ENCODE data around the gene CTPS1.

Gene CTPS1

GRCh38 chr1:40979241-40980067, at the start of gene CTPS1:
CTPS1 (plus strand) TSS chr1:40979696; CDS start chr1:40983291, 3,595 bp downstream.
- DNase-seq (ENCODE audit: low spot score), result peak; percentile 99

- DNase-seq (ENCODE audit: low spot score), result no peak
These were observed 49.1 kb upstream of the CTPS1 start for GRCh38 chr1:40930174-40930964.

- no peak for DNase-seq (ENCODE audit: low spot score)
These were observed 47.9 kb upstream of the CTPS1 start for GRCh38 chr1:40931601-40932000.

GRCh38 chr1:40932006-40932405, 47.5 kb upstream of the CTPS1 start:
- DNase-seq (ENCODE audit: low spot score), result no peak

GRCh38 chr1:40936931-40937339, 42.6 kb upstream of the CTPS1 start:
- no peak for DNase-seq (ENCODE audit: low spot score)

GRCh38 chr1:40938393-40938792, 41.1 kb upstream of the CTPS1 start:
- DNase-seq (ENCODE audit: low spot score), result no peak

GRCh38 chr1:40939320-40940059, 40.0 kb upstream of the CTPS1 start:
- no peak for DNase-seq (ENCODE audit: low spot score)

- DNase-seq (ENCODE audit: low spot score), result no peak
These were observed 35.2 kb upstream of the CTPS1 start for GRCh38 chr1:40944326-40944725.

- DNase-seq (ENCODE audit: low spot score), result no peak
These were observed 34.6 kb upstream of the CTPS1 start for GRCh38 chr1:40944841-40945430.

- no peak for DNase-seq (ENCODE audit: low spot score)
These were observed 34.0 kb upstream of the CTPS1 start for GRCh38 chr1:40945491-40945973.

GRCh38 chr1:40948741-40949443, 30.6 kb upstream of the CTPS1 start:
- peak; percentile 64 for DNase-seq (ENCODE audit: low spot score)

- DNase-seq (ENCODE audit: low spot score), result no peak
These were observed 29.9 kb upstream of the CTPS1 start for GRCh38 chr1:40949563-40949962.

- peak; percentile 88 for DNase-seq (ENCODE audit: low spot score)
These were observed 27.4 kb upstream of the CTPS1 start for GRCh38 chr1:40951943-40952743.

GRCh38 chr1:40952744-40953315, 26.7 kb upstream of the CTPS1 start:
- no peak for DNase-seq (ENCODE audit: low spot score)

- no peak for DNase-seq (ENCODE audit: low spot score)
These were observed 24.9 kb upstream of the CTPS1 start for GRCh38 chr1:40954626-40955025.

GRCh38 chr1:40955266-40955665, 24.2 kb upstream of the CTPS1 start:
- DNase-seq (ENCODE audit: low spot score), result no peak

- DNase-seq (ENCODE audit: low spot score), result no peak
These were observed 23.1 kb upstream of the CTPS1 start for GRCh38 chr1:40956407-40956806.

- no peak for DNase-seq (ENCODE audit: low spot score)
These were observed 21.3 kb upstream of the CTPS1 start for GRCh38 chr1:40958210-40958609.

- DNase-seq (ENCODE audit: low spot score), result no peak
These were observed 14.0 kb upstream of the CTPS1 start for GRCh38 chr1:40965531-40965930.

GRCh38 chr1:40966417-40966816, 13.1 kb upstream of the CTPS1 start:
- DNase-seq (ENCODE audit: low spot score), result no peak

All from D341Med (cell line).